Suprapubic skin (tissue), 4 donors: Measurements from ENCODE around the gene CDH13.

Experiments
- CTCF ChIP-seq, 2 donors: fragments of 200-600 bp in 1 of 2; fragments of 450-650 bp in 1 of 2; sonication (generic) in 1 of 2; IDR thresholded peaks; one replicate each; pipeline ENCODE4 v1.5.1; 2016 to 2019; ENCODE audit warnings: antibody characterized with exemption in 2 of 2, mild to moderate bottlenecking in 1 of 2, moderate library complexity in 1 of 2
- EP300 ChIP-seq: sonication (generic); formaldehyde crosslinking; IDR thresholded peaks from one replicate; pipeline ENCODE4 v1.6.1; 2017; ENCODE audit warnings: antibody characterized with exemption
- POLR2AphosphoS5 ChIP-seq, 3 donors: sonication (generic); formaldehyde crosslinking; IDR thresholded peaks; one replicate each; pipeline ENCODE4 v1.6.1; 2017; ENCODE audit warnings: antibody characterized with exemption in 3 of 3

DNA sequence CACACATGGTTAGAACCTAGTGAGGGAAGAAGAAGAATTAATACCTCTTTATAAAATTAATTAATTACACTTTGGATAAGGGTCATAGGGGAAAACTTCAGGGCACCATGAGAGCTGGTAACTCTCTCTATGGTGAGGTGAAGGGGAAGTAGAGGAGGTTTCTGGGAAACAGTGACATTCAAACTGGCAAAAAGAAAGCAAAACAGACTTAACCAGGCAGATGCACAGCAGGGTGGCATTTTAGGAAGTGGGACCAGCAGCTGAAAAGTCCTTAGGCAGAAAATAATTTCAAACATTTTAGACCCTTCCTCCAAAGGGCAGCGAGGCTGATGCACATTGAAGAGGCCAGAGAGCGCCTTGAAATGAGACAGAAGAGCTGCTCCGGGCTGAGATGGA is 157.8 kb downstream of the CDH13 start:
- TF ChIP-seq CTCF (IDR thresholded peaks at IDR 0.05) (no peak), POLR2AphosphoS5 (IDR thresholded peaks at IDR 0.05) (no peak), EP300 (no peak)
